ENCODE results near the gene MICA. TPM values are rescaled to one million over a fixed set of nuclear protein-coding genes. Genes with fewer than 3 reads are reported as not detected.
A peak's percentile ranks its signal among the peaks of the same experiment; 100 is the strongest.
"Not testable (repeated sequence)": the region's sequence is repeated elsewhere in the genome, so short reads cannot be mapped to it uniquely, and the experiment has no call there.

Gene MICA
- total and polyA plus RNA-seq, 2 experiments from 2014 or later: 36.9 to 42.6 TPM

DNA sequence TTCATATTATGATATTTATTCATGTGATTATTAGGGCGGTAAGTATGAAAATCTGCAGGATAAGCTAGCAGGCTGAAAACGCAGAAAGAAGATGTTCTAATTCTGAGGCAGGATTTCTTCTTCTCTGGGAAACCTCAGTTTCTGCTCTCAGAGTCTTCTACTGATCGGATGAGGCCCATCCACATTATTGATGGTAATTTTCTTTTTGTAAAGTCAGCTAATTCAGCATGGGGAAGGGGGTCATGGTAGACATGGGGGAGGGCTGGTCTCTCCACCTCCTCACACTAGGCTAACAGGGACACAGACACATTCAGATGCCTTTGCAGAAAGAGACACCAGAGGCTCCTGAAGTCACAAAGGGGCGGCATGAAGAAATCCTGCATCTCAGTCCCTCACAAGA, 21.7 kb upstream of the MICA start:
- Histone ChIP-seq H3K4me1 (ENCODE audit: insufficient read depth) (peaks cover 9% of the 10 kb centered on the region; the same call in 1 of the 2 replicates), H3K9ac (no peak overlapping the region), H3K9me3 (ENCODE audit: low read depth) (no peaks in the 10 kb centered on the region), H3F3A (ENCODE audit: insufficient read depth) (no peaks in the 10 kb centered on the region), H3K79me2 (ENCODE audit: insufficient read depth) (no peaks in the 10 kb centered on the region), H3K9me2 (ENCODE audit: insufficient read depth) (no peaks in the 10 kb centered on the region), H3K4me2 (ENCODE audit: unreplicated experiment) (no peak overlapping the region), H4K20me1 (ENCODE audit: insufficient read depth) (no peaks in the 10 kb centered on the region), H3K36me3 (ENCODE audit: low read depth) (no peaks in the 10 kb centered on the region), H3K27ac (no peak overlapping the region), H2AFZ (no peak overlapping the region), H3K27me3 (replicated peaks; ENCODE audit: insufficient read depth) (no peaks in the 10 kb centered on the region), H3K4me3 (no peak overlapping the region)
- in situ Hi-C loops (cut with MboI): no loop called here
- WGBS, 2 experiments (ENCODE audit: low coverage in 1 of 2, low lambda C conversion rate in 2 of 2, missing lambda C conversion rate in 2 of 2): 55 to 62% methylated on average over 4 of the region's 4 CpGs
- TF ChIP-seq EZH2 (IDR thresholded peaks at IDR 0.05; ENCODE audit: insufficient read depth, poor library complexity, severe bottlenecking) (no peak), EZH2phosphoT487 (IDR thresholded peaks at IDR 0.05; ENCODE audit: insufficient read depth, low read depth) (no peak)
- no peak for DNase-seq

DNA sequence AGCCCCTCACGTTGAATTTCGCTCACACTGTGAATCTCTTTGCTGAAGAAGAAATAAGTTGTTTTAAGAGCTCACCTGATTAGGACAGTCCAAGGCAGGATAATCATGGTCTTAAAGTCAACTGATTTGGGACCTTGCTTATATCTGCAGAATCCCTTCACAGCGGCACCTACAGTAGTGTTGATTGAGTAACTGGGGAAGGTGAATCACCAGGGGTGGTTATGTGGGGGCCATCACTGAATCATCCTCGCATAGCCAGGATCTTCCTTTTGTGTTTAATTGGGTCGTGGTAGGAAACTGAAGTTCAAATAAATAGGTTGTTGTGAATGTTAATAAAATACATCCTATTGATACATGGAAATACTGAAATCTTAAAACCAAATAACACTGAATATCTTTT, 20.2 kb upstream of the MICA start:
- in situ Hi-C loops (cut with MboI): no loop called here
- DNase-seq: peak; percentile 88
- no peaks in the 10 kb centered on the region for H3K9me3 ChIP-seq (ENCODE audit: low read depth)

DNA sequence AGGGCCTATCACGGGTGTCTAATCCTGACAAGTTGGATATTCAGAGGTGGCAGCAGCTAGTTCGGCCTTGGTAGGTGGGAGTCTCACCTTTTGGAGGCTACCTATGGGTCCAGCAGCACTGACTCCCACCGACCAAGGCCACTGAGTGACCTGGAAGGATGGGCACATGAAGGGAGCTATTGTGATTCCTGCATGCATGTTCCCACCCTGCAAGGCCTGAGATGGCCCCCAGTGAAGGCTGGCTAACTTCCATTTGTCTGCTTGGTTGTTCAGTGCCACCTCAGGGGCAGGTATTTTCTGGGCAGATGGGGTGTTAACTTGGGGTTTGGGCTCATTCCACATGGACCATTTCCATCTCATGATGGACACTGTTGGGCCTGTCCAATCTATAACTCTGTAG, 18.4 kb upstream of the MICA start:
- TF ChIP-seq EZH2 (IDR thresholded peaks at IDR 0.05; ENCODE audit: insufficient read depth, poor library complexity, severe bottlenecking): no peak
- TF ChIP-seq EZH2phosphoT487 (IDR thresholded peaks at IDR 0.05; ENCODE audit: insufficient read depth, low read depth): no peak
- Histone ChIP-seq H3K27me3 (replicated peaks; ENCODE audit: insufficient read depth) (no peaks in the 10 kb centered on the region), H3F3A (ENCODE audit: insufficient read depth) (no peaks in the 10 kb centered on the region), H3K4me3 (no peak overlapping the region), H3K4me2 (ENCODE audit: unreplicated experiment) (no peak overlapping the region), H3K9me2 (ENCODE audit: insufficient read depth) (no peaks in the 10 kb centered on the region), H3K79me2 (ENCODE audit: insufficient read depth) (no peaks in the 10 kb centered on the region), H3K9me3 (ENCODE audit: low read depth) (no peaks in the 10 kb centered on the region), H3K36me3 (ENCODE audit: low read depth) (no peaks in the 10 kb centered on the region), H2AFZ (no peak overlapping the region), H4K20me1 (ENCODE audit: insufficient read depth) (no peaks in the 10 kb centered on the region), H3K27ac (no peak overlapping the region), H3K9ac (no peak overlapping the region), H3K4me1 (ENCODE audit: insufficient read depth) (peaks cover 9% of the 10 kb centered on the region; the same call in 1 of the 2 replicates)
- 71 to 75% methylated on average over 3 of the region's 3 CpGs for WGBS, 2 experiments (ENCODE audit: low coverage in 1 of 2, low lambda C conversion rate in 2 of 2, missing lambda C conversion rate in 2 of 2)
- no peak for DNase-seq
- in situ Hi-C loops (cut with MboI): no loop called here

More for the DNA sequence above, 20.2 kb upstream of the MICA start:
- no peaks in the 10 kb centered on the region for H3F3A ChIP-seq (ENCODE audit: insufficient read depth)
- H3K9ac ChIP-seq: no peak overlapping the region
- H3K4me1 ChIP-seq (ENCODE audit: insufficient read depth): peaks cover 9% of the 10 kb centered on the region; the same call in 1 of the 2 replicates
- no peak overlapping the region for H2AFZ ChIP-seq
- no peaks in the 10 kb centered on the region for H3K27me3 ChIP-seq (replicated peaks; ENCODE audit: insufficient read depth)
- WGBS, 2 experiments (ENCODE audit: low coverage in 1 of 2, low lambda C conversion rate in 2 of 2, missing lambda C conversion rate in 2 of 2): 40 to 42% methylated on average over 5 of the region's 5 CpGs
- H3K27ac ChIP-seq: no peak overlapping the region
- H3K36me3 ChIP-seq (ENCODE audit: low read depth): no peaks in the 10 kb centered on the region
- H3K9me2 ChIP-seq (ENCODE audit: insufficient read depth): no peaks in the 10 kb centered on the region
- no peak overlapping the region for H3K4me2 ChIP-seq (ENCODE audit: unreplicated experiment)
- no peaks in the 10 kb centered on the region for H4K20me1 ChIP-seq (ENCODE audit: insufficient read depth)
- TF ChIP-seq EZH2phosphoT487 (IDR thresholded peaks at IDR 0.05; ENCODE audit: insufficient read depth, low read depth) (no peak), EZH2 (IDR thresholded peaks at IDR 0.05; ENCODE audit: insufficient read depth, poor library complexity, severe bottlenecking) (no peak)
- no peak overlapping the region for H3K4me3 ChIP-seq
- H3K79me2 ChIP-seq (ENCODE audit: insufficient read depth): no peaks in the 10 kb centered on the region

DNA sequence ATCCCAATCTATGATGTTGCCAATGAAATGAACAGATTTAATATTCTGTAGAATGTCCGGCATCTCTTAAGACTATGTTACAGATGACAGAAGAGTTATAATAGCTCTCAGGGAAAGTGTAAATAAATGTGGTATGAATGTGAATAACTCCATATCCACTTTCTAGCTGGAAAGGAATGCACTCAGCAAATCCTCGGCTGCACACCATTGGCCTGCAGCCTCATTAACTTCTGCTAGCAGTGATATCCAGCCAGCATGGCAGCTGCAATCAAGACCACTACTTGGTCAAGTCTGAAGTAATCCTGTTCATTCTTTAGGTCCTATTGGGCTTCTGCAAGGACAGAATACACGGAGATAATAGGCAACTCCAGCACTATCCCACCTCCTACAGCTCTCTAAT, 17.3 kb upstream of the MICA start:
- no peaks in the 10 kb centered on the region for H3K27me3 ChIP-seq (replicated peaks; ENCODE audit: insufficient read depth)
- no peak overlapping the region for H2AFZ ChIP-seq
- no peak overlapping the region for H3K27ac ChIP-seq
- no peaks in the 10 kb centered on the region for H3K79me2 ChIP-seq (ENCODE audit: insufficient read depth)
- H3K4me3 ChIP-seq: no peak overlapping the region
- H3K36me3 ChIP-seq (ENCODE audit: low read depth): no peaks in the 10 kb centered on the region
- H3K9me2 ChIP-seq (ENCODE audit: insufficient read depth): no peaks in the 10 kb centered on the region
- H4K20me1 ChIP-seq (ENCODE audit: insufficient read depth): no peaks in the 10 kb centered on the region
- 62 to 63% methylated on average over 3 of the region's 3 CpGs for WGBS, 2 experiments (ENCODE audit: low coverage in 1 of 2, low lambda C conversion rate in 2 of 2, missing lambda C conversion rate in 2 of 2)
- no peak for DNase-seq
- in situ Hi-C loops (cut with MboI): no loop called here
- H3K9me3 ChIP-seq (ENCODE audit: low read depth): no peaks in the 10 kb centered on the region
- TF ChIP-seq EZH2 (IDR thresholded peaks at IDR 0.05; ENCODE audit: insufficient read depth, poor library complexity, severe bottlenecking): no peak
- TF ChIP-seq EZH2phosphoT487 (IDR thresholded peaks at IDR 0.05; ENCODE audit: insufficient read depth, low read depth): no peak
- H3K4me2 ChIP-seq (ENCODE audit: unreplicated experiment): no peak overlapping the region
- H3K4me1 ChIP-seq (ENCODE audit: insufficient read depth): peaks cover 9% of the 10 kb centered on the region; the same call in 1 of the 2 replicates
- no peaks in the 10 kb centered on the region for H3F3A ChIP-seq (ENCODE audit: insufficient read depth)
- no peak overlapping the region for H3K9ac ChIP-seq

DNA sequence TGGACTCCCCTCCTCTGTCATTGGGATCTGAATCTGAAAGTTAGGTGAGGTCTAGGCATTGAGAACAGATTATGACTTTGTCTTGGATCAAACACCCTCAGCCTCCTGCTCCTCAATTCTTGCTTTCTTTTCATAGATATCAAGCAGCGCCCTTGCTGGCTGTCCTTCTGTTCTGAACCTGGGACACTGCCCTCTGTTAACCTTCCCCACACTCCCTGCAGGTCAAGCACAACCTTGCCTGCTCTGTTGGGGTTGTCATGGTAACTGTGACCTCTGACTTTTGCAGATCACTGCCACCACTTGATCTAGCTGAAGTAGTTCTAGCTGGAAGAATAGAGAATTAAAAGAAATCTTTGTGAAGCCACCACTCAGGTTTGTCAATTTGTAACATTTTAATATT, 16.4 kb upstream of the MICA start:
- H3F3A ChIP-seq (ENCODE audit: insufficient read depth): no peaks in the 10 kb centered on the region
- no peak overlapping the region for H3K4me3 ChIP-seq
- H3K4me2 ChIP-seq (ENCODE audit: unreplicated experiment): no peak overlapping the region
- H3K27me3 ChIP-seq (replicated peaks; ENCODE audit: insufficient read depth): no peaks in the 10 kb centered on the region
- no peak overlapping the region for H3K9ac ChIP-seq
- no peak for DNase-seq
- H3K27ac ChIP-seq: no peak overlapping the region
- no peak for TF ChIP-seq EZH2phosphoT487 (IDR thresholded peaks at IDR 0.05; ENCODE audit: insufficient read depth, low read depth)
- H2AFZ ChIP-seq: no peak overlapping the region
- in situ Hi-C loops (cut with MboI): no loop called here
- H3K9me3 ChIP-seq (ENCODE audit: low read depth): no peaks in the 10 kb centered on the region
- H3K4me1 ChIP-seq (ENCODE audit: insufficient read depth): peaks cover 9% of the 10 kb centered on the region; the same call in 1 of the 2 replicates
- no peaks in the 10 kb centered on the region for H3K9me2 ChIP-seq (ENCODE audit: insufficient read depth)
- H4K20me1 ChIP-seq (ENCODE audit: insufficient read depth): no peaks in the 10 kb centered on the region
- H3K79me2 ChIP-seq (ENCODE audit: insufficient read depth): no peaks in the 10 kb centered on the region
- 93 to 94% methylated on average over 1 of the region's 1 CpG for WGBS, 2 experiments (ENCODE audit: low coverage in 1 of 2, low lambda C conversion rate in 2 of 2, missing lambda C conversion rate in 2 of 2)
- no peaks in the 10 kb centered on the region for H3K36me3 ChIP-seq (ENCODE audit: low read depth)

DNA sequence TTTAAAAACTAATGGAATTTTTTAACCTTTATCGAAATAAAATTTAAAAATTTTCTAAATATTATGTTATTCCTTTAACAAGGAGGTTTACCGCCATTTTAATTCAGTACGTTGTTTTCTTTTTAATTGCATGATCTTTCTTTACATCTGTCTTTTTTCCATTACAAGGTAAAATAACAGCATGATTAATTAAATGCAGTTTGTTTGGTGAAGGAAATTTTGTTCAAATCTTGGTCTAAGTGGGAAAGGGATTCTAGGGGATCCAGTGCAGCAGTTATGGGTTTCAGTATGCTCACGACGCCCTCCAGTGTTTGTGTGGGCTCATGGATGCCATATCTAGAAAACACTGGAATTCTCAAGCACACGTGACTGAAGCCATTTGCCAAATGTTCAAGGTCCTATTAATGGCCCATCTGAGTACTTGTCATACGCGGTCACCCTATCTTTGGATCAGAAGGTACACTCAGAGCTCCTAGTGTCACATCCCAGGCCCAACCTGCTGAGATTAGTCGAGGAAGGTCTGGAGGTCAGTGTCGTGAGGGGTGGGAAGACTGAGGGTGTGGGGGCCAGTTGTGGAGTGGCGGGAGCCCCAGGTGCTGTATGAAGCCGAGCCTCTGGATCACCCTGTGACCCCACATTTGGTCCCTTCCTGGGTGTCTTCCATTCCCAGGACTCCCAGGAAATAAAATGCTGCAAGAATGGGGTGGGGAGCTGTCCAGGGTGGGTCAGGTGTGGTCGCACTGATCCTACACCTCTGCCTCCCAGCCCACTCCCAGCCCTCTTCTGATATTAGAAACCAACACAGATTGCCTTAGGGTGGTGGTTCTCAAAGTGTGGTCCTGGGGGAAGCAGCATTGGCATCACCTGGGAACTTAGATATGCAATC, 14.2 kb upstream of the MICA start:
- H3K4me3 ChIP-seq; H3K36me3 ChIP-seq (ENCODE audit: low read depth); H3K9me2 ChIP-seq (ENCODE audit: insufficient read depth); H3K4me1 ChIP-seq (ENCODE audit: insufficient read depth); H3K9me3 ChIP-seq (ENCODE audit: low read depth); H3F3A ChIP-seq (ENCODE audit: insufficient read depth); H4K20me1 ChIP-seq (ENCODE audit: insufficient read depth); in situ Hi-C loops (cut with MboI); H2AFZ ChIP-seq; H3K27ac ChIP-seq; DNase-seq; H3K9ac ChIP-seq; H3K79me2 ChIP-seq (ENCODE audit: insufficient read depth); H3K4me2 ChIP-seq (ENCODE audit: unreplicated experiment); H3K27me3 ChIP-seq (replicated peaks; ENCODE audit: insufficient read depth): not testable (repeated sequence)
- 74 to 95% methylated on average over 3 to 5 of the region's 13 CpGs for WGBS, 2 experiments (ENCODE audit: low coverage in 1 of 2, low lambda C conversion rate in 2 of 2, missing lambda C conversion rate in 2 of 2)

DNA sequence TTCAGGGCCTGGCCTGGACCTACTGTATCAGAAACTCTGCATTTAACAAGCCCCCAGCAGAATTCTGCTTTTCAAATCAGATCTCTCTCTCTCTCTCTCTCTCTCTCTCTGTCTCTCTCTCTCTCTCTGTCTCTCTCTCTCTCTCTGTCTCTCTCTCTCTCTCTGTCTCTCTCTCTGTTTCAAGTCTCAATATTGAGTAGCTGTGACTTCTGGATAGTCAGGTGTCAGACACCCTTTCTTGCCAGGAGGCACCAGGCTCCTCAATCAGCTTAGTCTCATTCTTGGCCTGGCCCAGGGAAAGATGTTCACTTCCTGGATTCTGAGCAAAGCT, 13.6 kb upstream of the MICA start:
- H3K9ac ChIP-seq; H3K9me3 ChIP-seq (ENCODE audit: low read depth); H3K79me2 ChIP-seq (ENCODE audit: insufficient read depth); H3K4me3 ChIP-seq; H2AFZ ChIP-seq; H4K20me1 ChIP-seq (ENCODE audit: insufficient read depth); H3K9me2 ChIP-seq (ENCODE audit: insufficient read depth); H3F3A ChIP-seq (ENCODE audit: insufficient read depth); H3K27ac ChIP-seq; H3K27me3 ChIP-seq (replicated peaks; ENCODE audit: insufficient read depth); H3K36me3 ChIP-seq (ENCODE audit: low read depth); H3K4me1 ChIP-seq (ENCODE audit: insufficient read depth); DNase-seq; in situ Hi-C loops (cut with MboI); H3K4me2 ChIP-seq (ENCODE audit: unreplicated experiment): not testable (repeated sequence)
